NB4 (cell line): ENCODE results near the gene HDAC1.

Source experiments
- DNase-seq: peaks from one replicate; pipeline ENCODE4 v3.0.0; 2010; ENCODE audit warnings: low read depth
- H3K4me3 ChIP-seq: one replicate; pipeline ENCODE4 v1.5.1; 2011; ENCODE audit warnings: mild to moderate bottlenecking, low read depth, low read length, moderate library complexity
- CTCF ChIP-seq: IDR thresholded peaks from one replicate; pipeline ENCODE4 v1.5.1; 2012; ENCODE audit warnings: low read depth, low read length
- MAX ChIP-seq: IDR thresholded peaks from 2 replicates; pipeline ENCODE4 v1.6.1; 2011; ENCODE audit warnings: low read depth, low read length
- MYC ChIP-seq: IDR thresholded peaks from 2 replicates; pipeline ENCODE4 v1.6.1; 2011; ENCODE audit warnings: low read depth, low read length
- POLR2A ChIP-seq: IDR thresholded peaks from 2 replicates; pipeline ENCODE4 v1.6.1; 2011; ENCODE audit warnings: mild to moderate bottlenecking; ENCODE audit not compliant: insufficient read length; ENCODE audit errors: extremely low read depth

Gene HDAC1

DNA sequence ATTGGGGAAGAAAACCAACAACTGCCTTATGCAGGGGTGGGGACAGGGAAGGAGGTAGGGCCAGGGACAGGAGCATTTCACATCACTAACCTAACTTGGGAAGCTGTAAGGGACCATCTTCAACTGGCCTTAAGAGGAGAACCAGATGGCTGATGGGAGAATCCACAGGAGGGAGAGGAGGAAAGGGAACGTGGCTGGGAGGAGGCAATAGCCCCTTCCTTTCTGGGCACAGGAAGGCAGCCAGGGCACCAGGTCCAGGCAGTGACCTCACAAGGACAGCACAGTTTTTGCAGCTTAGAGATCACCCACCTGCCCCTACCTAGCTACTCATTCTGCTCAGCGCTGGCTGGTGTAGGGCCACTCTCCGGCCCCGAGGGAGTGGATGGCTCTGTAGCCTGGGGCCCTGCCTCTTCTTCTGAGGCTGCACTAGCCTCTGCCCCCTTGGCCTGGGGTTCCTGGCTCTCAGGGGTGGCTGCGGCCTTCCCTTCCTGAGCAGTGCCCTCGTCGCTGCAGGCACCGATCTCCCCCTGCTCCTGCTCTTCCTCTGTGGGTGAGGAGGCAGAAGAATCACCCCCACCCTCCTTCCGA is 42.5 kb downstream of the HDAC1 start:
- TF ChIP-seq CTCF (no peak), MYC (no peak), MAX (no peak), POLR2A (no peak)
- H3K4me3 ChIP-seq: peak overlapping the region; percentile 60
- no peak for DNase-seq

DNA sequence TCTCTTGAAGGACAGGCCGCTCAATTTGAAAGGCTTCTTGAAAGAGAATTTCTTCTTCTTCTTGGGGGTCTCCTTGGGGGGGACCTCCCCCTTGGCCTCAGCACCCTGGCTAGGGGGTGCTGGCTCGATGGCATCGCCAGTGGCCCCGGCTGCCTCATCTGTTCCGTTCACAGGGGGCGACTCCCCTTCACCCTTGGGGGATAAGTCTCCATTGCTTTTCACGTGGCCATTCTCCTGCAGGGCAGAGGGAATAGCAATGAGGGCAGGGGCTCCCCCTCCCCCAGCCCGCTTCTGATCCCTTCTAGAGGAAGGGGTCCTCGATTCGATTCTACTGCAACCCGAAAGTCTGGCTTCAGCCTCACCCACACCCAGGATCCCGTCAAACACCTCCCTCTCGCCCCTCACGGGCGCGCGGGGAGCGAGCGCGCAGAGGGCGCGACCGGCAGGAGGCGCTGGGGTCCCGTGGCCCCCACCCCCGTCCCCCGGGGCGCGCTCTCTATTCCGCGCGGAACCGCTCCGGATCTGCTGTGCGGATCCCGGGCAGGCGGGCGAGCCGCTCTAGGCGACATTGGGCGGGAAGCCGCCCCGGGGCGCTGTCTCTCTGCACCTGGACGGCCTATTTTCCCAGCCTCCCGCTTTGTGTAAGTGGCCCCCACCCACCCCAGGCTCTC is 43.1 kb downstream of the HDAC1 start:
- H3K4me3 ChIP-seq: peak overlapping the region; percentile 60
- TF ChIP-seq POLR2A (peak; percentile 17), MYC (peak; percentile 55), CTCF (peak; percentile 66), MAX (peak; percentile 20; the same call in 1 of the 2 replicates)
- peak; percentile 73 for DNase-seq

DNA sequence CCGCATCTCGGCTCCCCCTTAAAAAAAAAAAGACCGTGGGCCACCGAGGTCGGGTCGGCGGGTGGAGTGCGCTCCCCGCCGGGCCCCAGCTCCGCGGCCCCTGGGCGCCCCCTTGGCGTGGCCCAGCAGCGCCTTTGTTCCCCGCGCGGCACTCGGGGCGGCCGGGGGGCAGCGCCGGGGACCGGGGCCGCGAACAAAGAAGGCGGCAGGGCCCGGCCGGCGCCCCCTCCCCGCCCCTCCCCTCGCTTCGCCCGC is 43.6 kb downstream of the HDAC1 start:
- DNase-seq: no peak
- peak overlapping the region; percentile 60 for H3K4me3 ChIP-seq
- TF ChIP-seq POLR2A: peak; percentile 4
- TF ChIP-seq MYC: no peak
- TF ChIP-seq CTCF: no peak

DNA sequence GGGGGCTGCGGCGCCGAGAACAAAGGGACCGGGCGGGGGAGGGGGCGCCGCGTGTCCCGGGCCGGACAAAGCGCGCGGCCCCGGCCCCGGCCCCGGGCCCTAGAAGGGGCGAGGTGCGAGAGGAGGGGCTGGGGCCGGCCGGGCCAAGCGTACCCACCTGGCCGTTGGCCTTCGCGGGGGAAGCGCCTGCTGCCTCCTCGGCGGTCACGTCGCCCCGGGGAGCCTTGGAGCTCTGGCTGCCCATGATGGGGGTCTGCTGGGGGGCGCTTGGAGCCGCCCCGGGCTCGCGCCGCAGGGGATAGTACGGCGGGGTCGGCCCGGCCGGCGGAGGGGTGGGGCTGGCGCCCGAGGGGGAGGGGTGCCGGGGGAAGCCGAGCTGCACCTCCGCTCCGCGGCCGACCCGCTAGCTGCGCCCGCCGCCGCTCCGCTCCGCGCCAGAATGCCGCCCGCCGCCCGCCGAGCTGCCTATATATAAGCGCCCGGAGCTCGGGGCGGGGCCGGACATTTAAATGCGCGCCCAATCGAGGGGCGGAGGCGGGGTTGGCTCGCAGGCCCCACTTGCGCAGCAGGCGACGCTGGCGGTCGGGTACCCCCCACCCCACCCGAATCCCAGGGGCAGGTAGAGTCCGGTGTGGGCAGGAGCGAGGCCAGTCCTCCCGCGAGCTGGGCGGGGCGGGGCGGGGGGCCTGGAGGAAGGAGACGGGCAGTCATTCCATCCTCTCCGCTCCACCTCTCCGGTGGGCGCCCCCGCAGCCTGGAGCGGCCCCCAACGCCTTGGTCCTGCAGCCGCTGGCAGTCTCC is 44.1 kb downstream of the HDAC1 start, which contains the start of gene MARCKSL1:
Gene MARCKSL1, minus strand, starts transcription at position 444 of the 801 bp plus-strand sequence. Its CDS starts 200 bp downstream, at position 244.
- peak within 1 kb of the TSS; percentile 60 for H3K4me3 ChIP-seq
- TF ChIP-seq MAX: no peak
- peak; percentile 82 for TF ChIP-seq POLR2A
- TF ChIP-seq CTCF: no peak
- TF ChIP-seq MYC: peak; percentile 24; the same call in 1 of the 2 replicates
- peak; percentile 83 for DNase-seq

DNA sequence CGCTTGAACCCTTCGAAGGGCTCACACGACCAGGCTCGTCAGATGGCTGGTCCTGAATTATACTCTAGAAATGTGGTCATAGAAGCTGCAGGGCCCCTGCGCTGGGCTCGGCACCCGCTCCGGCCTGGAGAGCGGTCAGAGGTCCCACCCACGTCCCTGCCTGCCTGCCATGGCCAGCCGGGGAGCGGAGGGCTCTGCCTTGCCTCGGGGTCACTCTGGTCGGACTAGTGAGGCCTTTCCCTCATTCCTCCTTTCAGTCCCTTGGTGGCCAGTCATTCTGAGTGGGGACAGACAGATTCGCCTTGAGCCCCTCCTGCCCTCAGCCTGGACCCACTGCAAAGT is 44.7 kb downstream of the HDAC1 start:
- DNase-seq: no peak
- TF ChIP-seq MAX (no peak), CTCF (no peak), POLR2A (no peak), MYC (no peak)
- H3K4me3 ChIP-seq: no peak overlapping the region
